WI38 (cell line): Measurements from ENCODE around the gene PLCD4.

ENCODE experiments used
- H3K4me3 ChIP-seq: 2 replicates; pipeline ENCODE4 v1.5.1; 2011; ENCODE audit warnings: low read depth, mild to moderate bottlenecking, control low read depth, low read length
- TF ChIP-seq, protein P1 (sequence below): IDR thresholded peaks from 2 replicates; pipeline ENCODE4 v1.5.1; 2012; ENCODE audit warnings: low read depth, mild to moderate bottlenecking, control low read depth, low read length

Gene PLCD4

DNA sequence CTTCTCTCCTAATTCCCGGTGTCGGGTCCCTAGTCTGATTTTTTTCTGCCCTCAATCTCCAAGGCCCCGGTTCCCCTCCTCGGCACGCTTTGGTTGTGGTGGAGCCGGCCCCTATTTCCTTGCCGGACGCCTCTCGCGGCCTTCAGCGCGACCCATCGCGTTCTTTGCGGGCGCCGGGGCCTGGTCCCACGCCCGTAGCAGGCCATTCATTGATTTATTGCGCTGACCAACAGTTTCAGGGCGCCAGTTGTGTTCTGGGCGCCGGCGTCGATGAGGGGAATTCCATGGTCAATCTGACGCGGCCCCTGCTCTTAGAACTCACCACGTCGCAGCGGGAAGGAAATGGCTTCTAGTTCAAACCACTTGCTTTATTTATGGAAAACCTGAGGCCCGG lies 38.7 kb upstream of the PLCD4 start:
- peak overlapping the region; percentile 83 for H3K4me3 ChIP-seq
- TF ChIP-seq, protein P1, sequence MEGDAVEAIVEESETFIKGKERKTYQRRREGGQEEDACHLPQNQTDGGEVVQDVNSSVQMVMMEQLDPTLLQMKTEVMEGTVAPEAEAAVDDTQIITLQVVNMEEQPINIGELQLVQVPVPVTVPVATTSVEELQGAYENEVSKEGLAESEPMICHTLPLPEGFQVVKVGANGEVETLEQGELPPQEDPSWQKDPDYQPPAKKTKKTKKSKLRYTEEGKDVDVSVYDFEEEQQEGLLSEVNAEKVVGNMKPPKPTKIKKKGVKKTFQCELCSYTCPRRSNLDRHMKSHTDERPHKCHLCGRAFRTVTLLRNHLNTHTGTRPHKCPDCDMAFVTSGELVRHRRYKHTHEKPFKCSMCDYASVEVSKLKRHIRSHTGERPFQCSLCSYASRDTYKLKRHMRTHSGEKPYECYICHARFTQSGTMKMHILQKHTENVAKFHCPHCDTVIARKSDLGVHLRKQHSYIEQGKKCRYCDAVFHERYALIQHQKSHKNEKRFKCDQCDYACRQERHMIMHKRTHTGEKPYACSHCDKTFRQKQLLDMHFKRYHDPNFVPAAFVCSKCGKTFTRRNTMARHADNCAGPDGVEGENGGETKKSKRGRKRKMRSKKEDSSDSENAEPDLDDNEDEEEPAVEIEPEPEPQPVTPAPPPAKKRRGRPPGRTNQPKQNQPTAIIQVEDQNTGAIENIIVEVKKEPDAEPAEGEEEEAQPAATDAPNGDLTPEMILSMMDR = no peak

DNA sequence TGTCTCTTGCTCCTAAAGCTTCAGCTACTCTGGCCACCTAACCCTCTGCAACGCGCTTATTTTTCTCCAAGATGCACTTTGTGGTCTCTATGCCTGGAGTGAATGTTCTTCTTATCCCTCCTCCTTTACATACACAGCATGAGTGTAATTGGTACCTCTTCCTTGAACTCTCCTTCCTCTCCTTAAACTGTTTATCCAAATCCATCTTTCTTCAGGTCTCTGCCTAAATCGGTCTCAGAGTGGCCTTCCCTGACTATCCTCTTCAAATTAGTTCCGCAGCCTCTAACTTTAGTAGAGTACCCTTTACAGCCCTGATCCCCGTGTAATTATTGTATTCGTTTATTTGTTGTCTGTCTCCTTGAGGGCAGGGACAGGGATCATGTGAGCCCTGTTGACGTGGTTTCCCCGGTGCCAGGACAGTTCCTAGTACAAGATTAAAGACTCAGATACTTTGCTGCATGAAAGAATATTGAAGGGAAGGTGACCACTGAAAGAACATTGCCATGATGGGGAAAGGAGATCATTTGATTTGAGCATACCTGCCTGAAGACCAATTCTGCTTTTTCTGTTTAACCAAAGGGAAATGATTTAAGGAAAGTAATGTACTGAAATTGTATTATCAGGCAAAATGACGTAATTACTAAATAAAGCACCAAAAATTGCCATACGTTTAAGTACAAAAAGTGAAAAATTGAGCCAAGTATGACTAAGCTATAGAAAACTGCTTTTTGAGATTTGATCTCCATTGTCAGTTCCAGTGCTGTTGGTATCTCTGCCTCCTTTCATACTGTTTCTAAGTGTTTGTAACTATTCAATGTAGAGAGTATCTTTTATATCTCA lies 37.8 kb upstream of the PLCD4 start:
- TF ChIP-seq, protein P1 = no peak
- H3K4me3 ChIP-seq = peak overlapping the region; percentile 83

DNA sequence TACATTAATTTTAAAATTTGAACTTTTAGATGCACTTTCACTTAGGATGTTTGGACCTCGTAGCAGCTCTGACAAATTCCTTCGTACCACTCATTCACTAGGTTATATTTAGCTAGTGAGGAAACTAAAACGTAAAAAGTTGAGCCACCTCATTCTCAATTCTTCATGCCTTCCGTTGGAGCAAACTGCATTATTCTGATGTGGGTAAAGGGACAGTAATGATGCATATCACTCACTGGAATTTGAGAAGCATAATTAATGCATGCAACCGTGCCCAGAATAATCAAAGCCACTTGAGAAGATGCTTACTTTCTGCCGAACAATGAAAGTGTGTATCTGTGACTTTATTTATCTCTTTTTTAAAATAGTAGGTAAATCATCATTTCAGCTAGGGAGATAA lies 36.8 kb upstream of the PLCD4 start:
- H3K4me3 ChIP-seq = peak overlapping the region; percentile 83

DNA sequence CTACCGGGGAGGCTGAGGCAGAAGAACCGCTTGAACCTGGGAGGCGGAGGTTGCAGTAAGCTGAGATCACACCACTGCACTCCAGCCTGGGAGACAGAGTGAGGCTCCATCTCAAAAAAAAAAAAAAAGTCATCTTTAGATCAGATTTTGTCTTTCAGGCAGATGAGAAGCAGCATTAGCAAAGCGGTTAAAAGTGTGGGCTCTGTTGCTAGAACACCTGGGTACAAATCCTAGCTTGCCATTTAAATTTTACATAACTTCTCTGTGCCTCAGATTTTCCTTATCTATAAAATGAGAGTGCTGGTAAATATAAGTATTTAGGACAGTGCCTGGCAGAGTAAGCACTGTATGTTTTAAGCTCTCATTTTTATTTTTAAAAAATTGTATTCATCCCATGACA lies 30.8 kb upstream of the PLCD4 start:
- no peak overlapping the region for H3K4me3 ChIP-seq
- TF ChIP-seq, protein P1 = no peak

More for the DNA sequence above, 36.8 kb upstream of the PLCD4 start:
- TF ChIP-seq, protein P1 = no peak

DNA sequence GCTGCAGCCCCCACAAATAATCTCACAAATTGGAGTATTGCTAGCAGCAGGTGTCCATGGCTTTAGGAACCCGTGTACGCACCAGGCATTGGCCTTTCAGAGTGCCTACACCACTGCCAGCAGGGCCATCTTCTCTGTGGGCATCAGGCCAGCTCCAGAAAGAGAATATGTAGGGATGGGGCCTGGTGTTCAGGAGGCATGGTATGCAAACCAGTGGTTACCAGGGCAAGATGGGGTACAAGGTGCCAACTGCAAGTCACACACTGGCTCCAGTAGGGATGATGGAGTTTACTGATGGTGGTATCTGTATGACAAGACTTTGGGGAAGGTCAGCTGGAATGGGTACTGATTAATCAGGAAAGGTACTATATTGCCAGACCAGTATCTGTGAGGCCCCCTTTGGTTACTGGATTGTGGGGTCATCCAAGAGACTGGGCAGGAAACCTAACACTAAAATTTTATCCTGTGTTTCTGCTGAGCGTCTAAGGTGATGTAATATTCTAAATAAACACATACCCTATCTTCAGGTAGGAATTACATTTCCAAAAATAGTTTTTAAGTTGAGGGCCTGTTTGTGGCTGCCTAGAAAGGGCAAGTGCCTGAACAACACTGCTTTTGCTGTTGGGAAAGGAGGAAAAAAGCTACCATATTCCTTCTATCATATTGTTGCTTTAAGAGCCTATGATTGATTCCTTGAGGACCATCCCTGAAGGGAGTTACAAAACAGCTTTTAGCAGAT lies 30.0 kb upstream of the PLCD4 start:
- no peak overlapping the region for H3K4me3 ChIP-seq
- TF ChIP-seq, protein P1 = no peak

DNA sequence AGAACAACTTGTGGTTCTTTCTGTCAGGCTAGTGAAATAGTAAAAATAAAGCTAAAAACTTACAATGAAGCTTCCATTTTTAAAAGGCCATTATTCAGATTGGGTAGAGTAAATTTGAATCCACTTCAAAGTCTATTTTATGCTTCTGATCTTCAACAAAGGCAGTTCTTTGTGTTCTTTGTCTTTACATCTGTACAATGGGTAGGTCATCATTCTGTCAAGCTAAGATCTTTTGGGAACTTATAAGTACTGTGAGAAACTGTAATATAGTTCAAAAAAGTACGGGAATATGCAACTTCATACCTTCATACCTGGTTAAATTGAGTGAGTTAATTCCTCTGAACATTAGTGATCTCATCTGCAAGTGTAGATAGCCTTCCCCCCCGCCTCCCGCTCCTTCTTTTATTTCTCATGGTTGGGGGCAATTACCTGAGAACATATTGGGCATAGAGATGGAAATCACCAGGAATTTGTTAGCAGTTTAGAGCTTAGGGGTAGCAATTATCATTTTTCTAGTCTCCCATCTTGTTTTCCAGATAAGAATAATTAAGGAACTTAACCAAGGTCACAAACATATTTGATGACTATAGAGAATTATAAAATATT lies 29.3 kb upstream of the PLCD4 start:
- H3K4me3 ChIP-seq = no peak overlapping the region
- TF ChIP-seq, protein P1 = no peak
